A172 (cell line): ENCODE results near the gene RASAL1. TPM values are rescaled to one million over a fixed set of nuclear protein-coding genes. Genes with fewer than 3 reads are reported as not detected.
A peak's percentile ranks its signal among the peaks of the same experiment; 100 is the strongest.

ENCODE experiments used
- DNase-seq: peaks from one replicate; pipeline ENCODE4 v3.0.0-alpha.2; 2015; ENCODE audit warnings: low spot score
- total RNA-seq: library from RNA; depleted of rRNA; stranded (reverse); fragments of >200 nt; shearing (Covaris generic); gene quantifications from 2 replicates; pipeline ENCODE4 v1.2.3, GENCODE V29; 2014

Gene RASAL1
- total RNA-seq, 1 experiment from 2014 or later = not detected

GRCh38 chr12:113075137-113075683, 60.4 kb downstream of the RASAL1 start:
- no peak for DNase-seq

- no peak for DNase-seq
Measured at GRCh38 chr12:113073586-113073985, 62.0 kb downstream of the RASAL1 start.

GRCh38 chr12:113072136-113072535, 63.4 kb downstream of the RASAL1 start:
- DNase-seq = peak; percentile 29

GRCh38 chr12:113071135-113072112, 64.1 kb downstream of the RASAL1 start:
- DNase-seq = no peak

- DNase-seq = no peak
Measured at GRCh38 chr12:113070117-113070906, 65.2 kb downstream of the RASAL1 start.

- DNase-seq = no peak
Measured at GRCh38 chr12:113069751-113070116, 65.8 kb downstream of the RASAL1 start.

- no peak for DNase-seq
Measured at GRCh38 chr12:113069149-113069548, 66.4 kb downstream of the RASAL1 start.

GRCh38 chr12:113067987-113068935, 67.3 kb downstream of the RASAL1 start:
- DNase-seq = no peak

- no peak for DNase-seq
Measured at GRCh38 chr12:113066813-113067400, 68.7 kb downstream of the RASAL1 start.

GRCh38 chr12:113065126-113066007, 70.2 kb downstream of the RASAL1 start:
- DNase-seq = no peak

- no peak for DNase-seq
Measured at GRCh38 chr12:113064395-113065125, 71.0 kb downstream of the RASAL1 start.

- DNase-seq = no peak
Measured at GRCh38 chr12:113063396-113064350, 71.9 kb downstream of the RASAL1 start.

GRCh38 chr12:113062502-113063395, 72.8 kb downstream of the RASAL1 start:
- no peak for DNase-seq

- no peak for DNase-seq
Measured at GRCh38 chr12:113061061-113061694, 74.4 kb downstream of the RASAL1 start.

- DNase-seq = no peak
Measured at GRCh38 chr12:113060336-113060960, 75.1 kb downstream of the RASAL1 start.

GRCh38 chr12:113059071-113059595, 76.4 kb downstream of the RASAL1 start:
- DNase-seq = no peak
